GM10266 (cell line): ENCODE measurements around the gene CDR2L.
"Not testable (repeated sequence)": the region's sequence is repeated elsewhere in the genome, so short reads cannot be mapped to it uniquely, and the experiment has no call there.

Source experiments
- DNase-seq: peaks from one replicate; pipeline ENCODE4 v3.0.0; 2012; ENCODE audit errors: extremely low spot score
- CTCF ChIP-seq: IDR thresholded peaks from 2 replicates; pipeline ENCODE4 v1.5.1; 2012; ENCODE audit warnings: mild to moderate bottlenecking, low read depth; ENCODE audit not compliant: control insufficient read depth, insufficient read depth; ENCODE audit errors: missing control alignments

CDR2L gene

GRCh38 chr17:75012346-75013091 is 25.1 kb downstream of the CDR2L start, which contains the start of gene MRPL58:
Gene MRPL58, plus strand, starts transcription at chr17:75012670. Its CDS starts 17 bp downstream, at chr17:75012687.
- DNase-seq, result peak; percentile 93
- TF ChIP-seq CTCF, result peak; percentile 31

GRCh38 chr17:75013092-75013559 is 25.7 kb downstream of the CDR2L start:
- DNase-seq, result no peak

GRCh38 chr17:75019146-75019545 is 31.7 kb downstream of the CDR2L start:
- TF ChIP-seq CTCF, result no peak
- DNase-seq, result no peak

More at GRCh38 chr17:75013092-75013559, 25.7 kb downstream of the CDR2L start:
- TF ChIP-seq CTCF, result no peak

GRCh38 chr17:75019710-75020109 is 32.3 kb downstream of the CDR2L start:
- TF ChIP-seq CTCF, result no peak
- DNase-seq, result no peak

GRCh38 chr17:75020331-75021110 is 33.1 kb downstream of the CDR2L start:
- DNase-seq, result no peak
- no peak for TF ChIP-seq CTCF

GRCh38 chr17:75024686-75025397 is 37.4 kb downstream of the CDR2L start:
- no peak for DNase-seq
- TF ChIP-seq CTCF, result no peak

GRCh38 chr17:75025398-75025734 is 37.9 kb downstream of the CDR2L start:
- not testable (repeated sequence) for DNase-seq

- DNase-seq, result not testable (repeated sequence)
Measured at GRCh38 chr17:75026650-75027049, 39.2 kb downstream of the CDR2L start.
